Erythroblast (primary cell): ENCODE measurements around the gene MCM9.

Experiments
- GATA1 ChIP-seq: IDR thresholded peaks from 2 replicates; pipeline ENCODE4 v1.6.1; 2011; ENCODE audit warnings: low read depth, mild to moderate bottlenecking, control low read depth, low read length, moderate library complexity
- POLR2A ChIP-seq: IDR thresholded peaks from 2 replicates; pipeline ENCODE4 v1.6.1; 2011; ENCODE audit warnings: mild to moderate bottlenecking, low read length

- TF ChIP-seq POLR2A (no peak), GATA1 (no peak)
These were observed 145.0 kb downstream of the MCM9 start for GRCh38 chr6:118789954-118790353.
